HG02642 (cell line): ENCODE measurements around the gene HDAC2.
"Not testable (repeated sequence)": the region's sequence is repeated elsewhere in the genome, so short reads cannot be mapped to it uniquely, and the experiment has no call there.

ENCODE experiments used
- ATAC-seq: cut with Tn5 transposase; IDR thresholded peaks from one replicate; pipeline ENCODE4 v1.9.1; 2021; ENCODE audit warnings: mild to moderate bottlenecking; ENCODE audit not compliant: unreplicated experiment, poor library complexity

Gene HDAC2

DNA sequence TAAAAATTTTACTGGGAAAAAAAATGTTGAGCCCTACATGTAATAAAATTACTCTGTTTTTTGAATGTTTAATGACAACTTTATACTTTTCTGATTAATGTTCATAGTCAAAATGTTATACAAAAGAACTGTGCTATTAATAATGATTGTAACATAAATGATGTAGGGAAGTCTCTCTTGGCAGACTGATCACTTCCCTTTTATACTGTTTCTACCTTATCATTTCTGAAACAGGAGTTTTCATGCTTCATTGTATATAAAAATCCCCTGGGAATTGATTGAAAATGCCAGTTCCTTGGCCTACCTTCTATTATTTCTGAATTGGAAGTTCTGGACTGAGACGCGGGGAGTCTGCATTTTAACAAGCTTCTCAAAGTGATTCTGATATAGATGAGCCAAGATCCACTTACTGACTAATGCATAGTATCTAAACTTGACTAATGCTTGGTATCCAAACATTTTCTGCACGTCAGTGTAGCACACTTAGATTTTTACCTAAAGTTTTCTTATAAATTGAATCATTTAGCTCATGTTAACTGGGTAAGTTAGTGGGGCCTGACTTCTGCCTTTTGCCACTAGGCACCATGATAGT, 7.2 kb upstream of the HDAC2 start:
- ATAC-seq: no peak

DNA sequence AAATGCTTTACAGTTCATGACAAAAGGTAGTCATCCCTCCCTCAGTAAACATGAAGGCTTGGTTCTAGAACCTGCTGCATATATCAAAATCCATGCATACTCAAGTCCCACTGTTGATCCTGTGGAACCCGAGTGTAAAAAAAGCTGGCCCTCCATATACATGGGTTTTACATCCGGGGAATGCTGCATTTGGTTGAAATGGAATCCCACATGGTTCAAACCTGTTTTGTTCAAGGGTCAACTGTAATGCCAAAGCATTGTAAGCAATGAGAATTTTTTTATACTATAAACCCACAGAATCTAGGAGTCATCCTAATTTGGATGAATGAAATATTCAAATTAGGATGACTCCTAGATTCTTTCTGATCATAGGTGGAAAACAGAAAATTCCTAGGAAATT, 5.9 kb upstream of the HDAC2 start:
- ATAC-seq: no peak

DNA sequence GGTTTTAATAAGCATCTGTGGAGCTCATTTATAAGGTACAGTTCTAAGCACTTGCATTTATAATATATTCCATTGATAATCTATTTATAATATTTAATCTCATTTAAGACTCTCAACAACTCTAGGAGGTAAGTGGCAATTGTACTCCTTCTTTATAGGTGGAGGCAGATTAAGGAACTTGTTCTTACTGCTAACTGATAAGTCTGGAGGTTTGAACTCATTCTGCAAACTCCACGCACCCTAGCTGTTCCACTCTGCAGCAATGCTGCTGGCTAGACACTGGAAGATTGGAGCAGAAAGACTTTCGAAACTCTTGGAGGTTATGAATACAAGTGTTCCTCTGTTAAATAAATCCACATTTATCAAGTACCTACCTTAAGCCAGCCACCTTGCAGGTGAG, 793 bp upstream of the HDAC2 start:
- ATAC-seq: no peak

DNA sequence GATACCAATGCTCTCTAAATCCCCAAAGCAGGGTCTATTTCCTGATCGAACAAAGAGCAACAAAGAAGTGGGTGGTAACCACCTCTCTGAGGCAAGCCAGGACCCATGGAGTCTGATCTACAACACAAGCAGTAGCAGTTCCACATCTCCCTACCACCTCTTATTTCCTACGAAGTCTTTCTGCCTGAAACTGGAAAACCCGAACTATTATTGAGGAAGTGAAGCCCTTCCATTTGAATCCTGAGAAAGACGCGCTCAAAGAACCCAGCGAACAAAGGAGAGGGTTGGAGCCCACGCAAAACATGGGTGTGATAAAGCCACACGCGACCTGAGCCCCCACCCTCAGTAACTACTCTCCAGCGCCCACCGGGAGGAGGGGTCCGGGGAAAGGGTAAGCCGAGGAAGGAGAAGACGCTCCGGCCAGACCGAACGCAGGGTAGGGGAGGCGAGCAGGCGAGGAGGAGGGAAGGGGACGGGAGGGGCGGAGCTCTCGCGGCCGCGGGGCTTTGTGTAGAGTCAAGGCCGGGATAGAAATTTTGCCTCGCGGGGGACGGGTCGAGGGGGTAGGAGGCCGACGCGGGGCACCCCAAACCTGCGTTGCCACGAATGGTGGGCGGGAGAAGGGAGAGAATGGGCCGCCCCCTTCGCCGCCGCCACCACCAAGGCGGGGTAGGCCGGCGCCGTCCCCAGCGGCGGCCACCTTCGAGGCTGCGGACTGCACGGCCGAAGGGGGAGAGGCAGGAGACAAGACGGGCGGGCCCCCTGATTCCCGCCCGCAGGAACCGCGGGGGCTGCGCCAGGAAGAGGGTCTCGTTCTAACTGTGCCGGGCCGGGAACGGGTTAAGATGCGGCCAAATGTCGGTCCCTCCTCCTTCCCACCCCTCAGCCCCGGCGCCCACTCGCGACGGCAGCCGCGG, 802 bp downstream of the HDAC2 start:
- peak; percentile 42 for ATAC-seq

DNA sequence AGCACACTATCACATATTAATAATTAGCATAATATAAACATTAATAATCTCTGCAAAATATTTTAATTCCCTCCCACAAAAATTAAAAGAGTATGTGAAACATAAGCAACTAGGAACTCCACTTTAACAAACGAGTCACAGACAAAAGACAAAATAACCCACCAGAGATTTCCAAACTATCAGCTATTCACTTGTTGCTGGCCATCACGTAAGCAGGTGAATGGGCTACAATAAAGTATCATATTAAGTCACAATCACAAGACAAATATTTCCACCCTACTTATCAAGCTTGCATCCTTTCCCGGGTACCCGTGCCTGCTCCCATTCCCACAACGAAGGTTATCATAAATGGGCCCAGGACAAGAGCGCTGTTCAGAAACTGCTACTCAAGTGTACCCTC, 2.5 kb downstream of the HDAC2 start:
- ATAC-seq: no peak

DNA sequence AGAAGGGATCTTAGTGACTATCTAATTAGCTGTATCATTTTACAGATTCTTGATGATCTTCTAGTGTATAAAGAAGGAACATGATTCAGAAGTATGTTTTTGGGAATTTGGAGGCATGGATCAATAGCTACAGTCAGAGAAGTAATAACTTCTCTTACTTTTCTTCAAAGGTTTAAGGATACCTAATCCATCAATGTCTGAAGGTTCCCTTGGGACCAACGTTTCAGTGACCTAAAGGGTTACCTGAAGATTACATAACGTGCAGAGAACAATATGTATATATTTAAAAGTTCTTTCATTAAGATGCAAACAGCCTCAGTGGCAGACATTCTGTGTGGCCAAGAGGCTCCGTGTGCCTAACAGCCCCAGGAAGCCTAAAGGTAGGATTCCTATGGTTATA, 3.2 kb downstream of the HDAC2 start:
- ATAC-seq: no peak

DNA sequence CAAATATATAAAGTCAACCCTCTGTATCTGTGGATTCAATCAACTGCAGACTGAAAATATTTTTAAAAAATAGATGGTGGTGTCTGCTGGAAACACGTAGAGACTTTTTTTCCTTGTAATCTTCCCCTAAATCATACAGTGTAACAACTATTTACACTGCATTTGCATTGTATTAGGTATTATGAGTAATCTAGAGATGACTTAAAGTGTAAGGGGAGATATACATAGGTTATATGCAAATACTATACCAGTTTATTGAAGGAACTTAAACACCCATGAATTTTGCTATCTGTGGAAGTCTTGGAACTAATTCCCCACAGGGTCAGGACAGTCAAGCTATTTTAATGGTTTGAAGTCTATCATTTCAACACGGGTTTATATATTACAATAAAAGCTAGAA, 10.2 kb downstream of the HDAC2 start:
- ATAC-seq: no peak

DNA sequence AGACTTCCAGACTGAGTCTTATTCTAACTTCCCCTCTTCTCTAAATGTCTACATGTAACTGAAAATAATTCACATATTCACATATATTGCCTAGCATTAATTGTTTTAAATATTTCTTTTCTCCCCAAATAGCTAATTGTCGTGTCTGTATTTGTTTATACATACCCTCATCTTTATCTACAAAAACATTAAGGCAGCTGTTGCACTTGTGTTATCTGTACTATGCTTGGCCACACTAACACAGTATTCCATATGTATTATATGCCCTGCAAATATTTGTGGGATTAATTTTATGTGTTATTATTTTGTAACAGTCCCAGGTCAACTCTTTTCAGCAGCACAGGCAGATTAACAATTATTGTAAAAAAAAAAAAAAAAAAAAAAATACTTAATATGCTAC, 11.7 kb downstream of the HDAC2 start:
- no peak for ATAC-seq

DNA sequence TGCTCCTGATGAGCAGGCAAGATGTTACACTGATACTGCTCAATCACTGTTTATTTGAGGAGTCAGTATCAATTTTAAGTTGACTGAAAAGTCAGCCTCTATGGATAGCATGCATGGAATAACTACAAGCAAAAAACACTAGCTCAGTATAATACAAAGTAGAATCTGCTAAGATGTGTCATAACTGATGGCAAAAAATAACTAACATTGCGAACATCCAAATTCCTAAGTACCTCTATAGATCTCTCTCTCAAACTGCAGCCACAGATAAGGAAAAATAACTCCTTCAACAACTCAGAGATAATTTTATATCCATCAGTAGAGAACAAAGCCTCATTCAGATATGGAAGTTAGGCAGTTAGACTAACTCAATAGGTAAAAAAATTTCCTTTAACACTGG, 16.3 kb downstream of the HDAC2 start:
- ATAC-seq: no peak

DNA sequence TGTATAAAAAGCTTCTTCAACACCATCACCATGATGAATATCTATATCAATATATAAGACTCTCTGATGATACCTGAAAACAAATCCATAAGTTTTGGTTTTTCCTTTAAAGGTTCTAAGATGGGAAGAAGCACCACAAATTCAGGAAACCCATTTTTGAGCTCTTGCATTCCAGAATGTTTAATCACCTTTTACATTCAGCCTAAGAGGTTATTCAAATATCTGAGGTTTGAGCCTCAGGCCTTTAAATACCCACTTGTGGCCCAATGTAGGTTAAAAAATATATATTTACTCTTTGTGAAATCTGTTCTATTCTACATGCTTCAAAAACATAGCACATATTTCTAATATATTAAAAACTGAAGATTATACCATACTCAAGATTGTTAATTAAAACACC, 17.6 kb downstream of the HDAC2 start:
- ATAC-seq: no peak

DNA sequence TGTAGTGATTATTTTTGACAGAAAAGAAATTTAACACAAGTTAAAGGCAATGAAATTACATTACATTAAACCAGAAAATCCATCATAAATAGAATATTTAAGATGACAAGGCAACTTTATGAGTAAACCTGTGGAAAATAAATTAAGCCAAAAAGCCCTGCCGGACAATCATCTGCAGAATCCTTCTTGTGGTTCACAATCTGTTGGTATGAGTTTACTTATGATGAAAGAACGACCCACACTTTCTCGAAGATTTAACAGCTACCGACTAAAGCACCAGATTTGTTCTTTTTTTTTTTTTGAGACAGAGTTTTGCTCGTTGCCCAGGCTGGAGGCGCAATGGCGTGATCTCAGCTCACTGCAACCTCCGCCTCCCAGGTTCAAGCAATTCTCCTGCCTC, 21.4 kb downstream of the HDAC2 start:
- ATAC-seq: no peak

DNA sequence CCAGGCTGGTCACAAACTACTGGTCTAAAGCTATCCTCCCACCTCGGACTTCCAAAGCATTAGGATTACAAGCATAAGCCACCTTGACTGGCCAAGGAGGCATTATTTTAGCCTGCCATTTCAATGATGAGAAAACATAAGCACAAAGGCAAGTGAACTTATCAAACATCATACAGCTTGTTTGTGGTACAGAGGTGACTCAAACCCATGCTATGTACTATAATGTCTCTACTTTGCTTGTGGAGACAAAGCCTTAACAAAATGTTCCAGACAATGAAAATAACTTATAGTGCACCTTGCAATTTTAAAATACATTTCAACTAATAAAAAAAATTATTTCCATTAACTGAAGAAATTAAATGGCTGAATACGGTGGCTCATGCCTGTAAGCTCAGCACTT, 26.2 kb downstream of the HDAC2 start:
- ATAC-seq: no peak

DNA sequence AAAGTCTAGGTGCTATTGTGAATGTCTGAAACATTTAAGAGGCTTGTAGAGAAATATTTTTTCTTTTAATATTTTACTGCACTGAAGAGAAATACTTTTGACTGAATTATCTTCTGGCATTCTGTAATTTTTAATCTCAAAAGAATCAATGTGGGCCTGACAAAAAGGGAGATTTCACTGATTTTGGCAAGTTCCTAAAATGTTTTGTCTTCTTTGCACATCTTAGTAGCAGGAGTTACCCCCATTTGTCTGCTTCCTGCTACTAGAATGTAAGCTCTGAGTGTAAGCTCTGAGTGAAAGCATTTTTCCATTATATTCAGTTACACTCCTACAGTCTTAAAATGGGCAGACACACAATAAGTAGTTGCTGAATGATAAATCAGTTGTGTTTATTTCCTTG, 31.1 kb downstream of the HDAC2 start:
- no peak for ATAC-seq

DNA sequence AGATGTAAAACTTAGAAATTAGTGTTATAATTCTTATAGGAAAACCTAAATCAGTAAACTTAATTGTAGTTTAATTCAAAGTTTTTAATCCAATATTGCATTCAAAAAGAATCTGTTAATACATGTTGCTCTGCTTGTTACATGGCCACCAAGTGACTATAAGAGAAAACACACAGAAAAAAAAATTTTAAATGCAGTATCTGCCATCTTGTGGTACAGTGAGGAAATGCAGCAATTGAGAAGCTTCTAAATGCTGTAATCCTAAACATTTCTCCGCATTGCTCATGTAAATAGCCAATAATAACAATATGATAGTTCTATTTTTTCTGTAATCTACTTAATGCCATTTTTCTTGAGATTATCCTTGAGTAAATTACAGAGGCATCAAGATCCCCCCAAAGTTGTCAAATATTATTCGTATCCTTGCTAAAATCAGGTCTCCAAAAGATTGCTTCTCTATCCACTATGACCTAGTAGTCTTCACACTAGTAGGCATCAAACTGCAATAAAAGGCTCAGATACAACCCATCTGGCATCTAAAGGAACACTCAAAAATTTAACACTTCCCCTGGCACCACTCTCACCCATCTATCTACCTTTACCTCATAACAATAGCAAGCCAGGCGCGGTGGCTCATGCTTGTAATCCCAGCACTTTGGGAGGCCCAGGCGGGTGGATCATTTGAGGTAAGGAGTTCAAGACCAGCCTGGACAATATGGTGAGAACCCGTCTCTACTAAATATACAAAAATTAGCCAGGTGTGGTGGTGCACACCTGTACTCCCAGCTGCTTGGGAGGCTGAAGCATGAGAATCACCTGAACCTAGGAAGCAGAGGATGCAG, 34.6 kb downstream of the HDAC2 start:
- ATAC-seq: peak; percentile 91

DNA sequence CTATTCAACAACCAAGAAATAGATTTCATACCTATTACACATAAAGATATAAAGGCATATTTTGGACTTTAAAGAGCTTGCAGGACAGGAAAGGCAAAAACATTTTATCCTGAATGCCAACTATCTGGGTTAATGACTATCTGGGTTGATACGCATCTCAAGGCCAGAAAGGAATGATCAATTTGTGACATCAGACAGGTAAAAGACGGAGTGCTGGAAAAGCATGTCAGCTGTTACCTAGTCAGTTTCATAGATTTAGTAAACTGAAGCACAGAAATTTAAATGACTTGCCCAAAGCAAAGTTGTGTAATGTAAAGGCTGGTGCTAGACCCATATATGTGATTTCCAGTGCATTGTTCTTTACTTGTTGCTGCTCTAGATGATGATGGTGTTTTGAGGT, 36.8 kb downstream of the HDAC2 start:
- ATAC-seq: no peak

DNA sequence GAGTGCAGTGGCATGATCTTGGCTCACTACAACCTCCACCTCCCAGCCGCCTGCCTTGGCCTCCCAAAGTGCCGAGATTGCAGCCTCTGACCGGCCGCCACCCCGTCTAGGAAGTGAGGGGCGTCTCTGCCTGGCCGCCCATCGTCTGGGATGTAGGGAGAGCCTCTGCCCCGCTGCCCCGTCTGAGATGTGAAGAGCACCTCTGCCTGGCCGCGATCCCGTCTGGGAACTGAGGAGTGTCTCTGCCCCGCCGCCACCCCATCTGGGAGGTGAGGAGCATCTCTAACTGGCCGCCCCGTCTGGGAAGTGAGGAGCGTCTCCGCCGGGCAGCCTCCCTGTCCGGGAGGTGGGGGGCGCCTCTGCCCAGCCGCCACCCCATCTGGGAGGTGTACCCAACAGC, 39.0 kb downstream of the HDAC2 start:
- not testable (repeated sequence) for ATAC-seq

DNA sequence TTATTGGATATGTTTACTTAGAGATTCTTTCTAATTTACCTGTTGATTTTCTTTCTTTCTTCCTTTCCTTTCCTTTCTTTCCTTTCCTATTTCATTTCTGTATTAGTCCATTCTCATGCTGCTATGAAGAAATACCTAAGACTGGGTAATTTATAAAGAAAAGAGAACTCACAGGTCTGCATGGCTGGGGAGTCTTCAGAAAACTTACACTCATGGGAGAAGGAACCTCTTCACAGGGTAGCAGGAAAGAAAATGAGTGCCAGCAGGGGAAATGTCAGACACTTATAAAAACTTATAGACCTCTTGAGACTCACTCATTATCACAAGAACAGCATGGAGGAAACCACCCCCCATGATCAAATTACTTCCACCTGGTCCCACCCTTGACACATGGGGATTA, 40.8 kb downstream of the HDAC2 start:
- ATAC-seq: no peak

DNA sequence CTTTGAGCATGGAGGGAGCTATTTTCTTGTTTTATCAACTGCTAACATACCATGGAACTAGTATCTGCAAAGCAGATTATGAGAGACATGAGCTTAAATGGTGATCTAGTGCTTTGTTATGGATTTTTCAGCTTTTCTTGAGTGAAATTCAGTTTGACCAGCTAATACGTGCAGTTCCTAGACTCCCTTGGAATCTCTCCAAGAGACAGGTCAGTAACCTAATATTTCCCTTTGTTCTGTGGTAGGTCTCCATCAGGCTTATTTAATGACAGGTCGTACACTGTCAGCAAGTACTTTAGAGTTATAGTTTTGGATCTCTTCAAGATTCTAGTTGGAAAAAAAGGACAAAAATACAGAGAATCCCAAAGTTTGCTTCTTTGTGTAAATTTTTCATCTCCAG, 43.9 kb downstream of the HDAC2 start:
- no peak for ATAC-seq

DNA sequence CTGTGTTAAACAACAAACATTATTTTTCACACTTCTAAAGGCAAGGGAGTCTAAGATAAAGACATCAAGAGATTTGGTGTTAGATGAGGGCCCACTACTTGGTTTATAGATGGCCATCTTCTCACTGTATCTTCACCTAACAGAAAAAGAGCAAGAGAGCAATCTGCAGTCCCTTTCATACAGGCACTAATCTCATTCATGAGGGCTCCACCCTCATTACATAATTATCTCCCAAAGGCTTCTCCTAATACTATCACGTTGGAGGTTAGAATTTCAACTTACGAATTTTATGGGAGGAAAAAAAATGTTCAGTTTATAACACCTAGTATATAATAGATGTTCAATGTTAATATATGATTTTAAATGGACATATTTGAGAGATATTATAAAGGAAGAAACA, 45.6 kb downstream of the HDAC2 start:
- no peak for ATAC-seq

DNA sequence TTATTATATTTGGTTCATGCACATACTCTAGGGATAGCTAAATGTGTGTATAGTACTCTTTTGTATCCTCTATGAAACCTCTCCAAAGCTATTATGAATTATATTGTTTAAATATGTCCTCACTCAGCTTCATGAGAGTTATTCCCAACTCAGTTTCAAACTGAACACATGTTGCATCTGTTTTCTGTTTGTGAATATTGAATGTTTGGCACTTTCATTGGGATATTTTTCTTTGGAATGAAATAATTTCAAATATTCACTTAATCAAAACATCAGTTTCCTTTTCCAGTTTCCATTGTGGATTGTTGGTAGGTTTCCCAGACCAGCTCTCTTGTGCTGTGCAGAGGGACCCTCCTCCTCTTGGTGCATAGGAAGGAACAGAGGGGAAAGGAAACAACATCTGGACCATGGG, 46.6 kb downstream of the HDAC2 start:
- no peak for ATAC-seq

DNA sequence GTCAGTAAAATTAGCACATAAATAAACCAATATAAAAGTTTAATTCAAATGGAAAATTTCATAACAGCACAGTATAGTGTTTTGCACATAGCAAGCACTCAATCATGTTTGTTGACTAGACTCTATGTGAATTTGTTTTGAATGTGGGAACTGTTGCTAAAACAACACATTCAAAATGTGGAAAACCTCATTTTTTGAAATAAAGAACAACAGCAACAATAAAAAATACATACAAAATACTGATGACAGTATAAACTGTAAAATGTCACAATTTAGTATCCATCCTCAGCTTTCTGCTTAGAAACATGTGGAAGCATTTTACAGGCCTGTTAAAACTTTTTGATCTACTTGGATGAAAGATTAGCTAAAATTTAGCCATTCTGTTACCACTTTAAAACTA, 47.4 kb downstream of the HDAC2 start:
- ATAC-seq: no peak
